Activated T-helper 9 cell treated with anti-CD3 and anti-CD28 coated beads, Interleukin-2, amount 50 U/mL, for 16 hours (primary cell): ENCODE measurements around the gene SPAG5.
A peak's percentile ranks its signal among the peaks of the same experiment; 100 is the strongest.
"Not testable (repeated sequence)": the region's sequence is repeated elsewhere in the genome, so short reads cannot be mapped to it uniquely, and the experiment has no call there.

Experiments used
- DNase-seq: peaks from one replicate; pipeline ENCODE4 v3.0.0-alpha.2; 2020; ENCODE audit warnings: low read depth

The SPAG5 gene

GRCh38 chr17:28612936-28613872 is 14.4 kb upstream of the SPAG5 start:
- DNase-seq = peak; percentile 3

DNA sequence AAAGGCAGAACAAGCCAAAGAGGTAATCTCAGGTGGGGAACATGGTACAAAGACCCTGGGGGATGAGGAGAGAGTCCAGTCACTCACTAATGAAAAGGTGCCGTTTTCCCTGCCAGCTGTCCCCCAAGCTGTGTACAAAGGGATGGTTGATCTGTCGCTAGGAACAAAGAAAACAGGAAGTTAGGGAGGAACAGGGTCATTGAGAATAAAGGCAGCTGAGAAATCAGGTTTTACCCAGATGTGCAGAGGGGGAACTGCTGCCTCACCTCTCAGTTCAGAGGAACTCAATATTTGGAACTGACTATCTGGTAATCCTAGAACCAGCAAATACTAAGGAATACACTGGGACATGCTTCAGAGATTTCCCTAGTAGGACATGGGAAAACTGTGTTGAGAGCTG is 13.7 kb upstream of the SPAG5 start:
- no peak for DNase-seq

DNA sequence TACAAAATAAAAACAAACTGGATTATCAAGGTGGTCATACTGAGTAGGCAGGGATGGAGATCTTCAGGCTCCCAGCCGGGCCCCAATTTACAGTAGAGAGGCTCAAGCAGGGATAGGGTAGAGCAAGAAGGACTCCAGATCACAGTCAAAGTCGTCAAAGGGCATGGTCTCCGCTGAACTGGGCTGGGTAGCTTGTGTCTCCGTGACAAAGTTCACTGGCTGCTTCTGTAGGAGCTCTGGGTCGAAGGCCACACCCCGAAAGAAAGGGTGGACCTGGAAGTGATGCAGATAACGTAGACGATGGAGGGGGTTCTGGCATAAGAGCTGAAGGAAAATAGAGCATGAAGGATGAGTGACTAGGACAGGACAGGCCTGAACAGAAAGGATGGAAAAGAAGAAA is 11.6 kb upstream of the SPAG5 start:
- DNase-seq = no peak

DNA sequence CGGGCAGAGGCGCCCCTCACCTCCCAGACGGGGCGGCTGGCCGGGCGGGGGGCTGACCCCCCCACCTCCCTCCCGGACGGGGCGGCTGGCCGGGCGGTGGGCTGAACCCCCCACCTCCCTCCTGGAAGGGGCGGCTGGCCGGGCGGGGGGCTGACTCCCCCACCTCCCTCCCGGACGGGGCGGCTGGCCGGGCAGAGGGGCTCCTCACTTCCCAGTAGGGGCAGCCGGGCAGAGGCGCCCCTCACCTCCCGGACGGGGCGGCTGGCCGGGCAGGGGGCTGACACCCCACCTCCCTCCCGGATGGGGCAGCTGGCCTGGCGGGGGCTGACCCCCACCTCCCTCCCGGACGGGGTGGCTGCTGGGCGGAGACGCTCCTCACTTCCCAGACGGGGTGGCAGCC is 5.2 kb upstream of the SPAG5 start:
- not testable (repeated sequence) for DNase-seq

DNA sequence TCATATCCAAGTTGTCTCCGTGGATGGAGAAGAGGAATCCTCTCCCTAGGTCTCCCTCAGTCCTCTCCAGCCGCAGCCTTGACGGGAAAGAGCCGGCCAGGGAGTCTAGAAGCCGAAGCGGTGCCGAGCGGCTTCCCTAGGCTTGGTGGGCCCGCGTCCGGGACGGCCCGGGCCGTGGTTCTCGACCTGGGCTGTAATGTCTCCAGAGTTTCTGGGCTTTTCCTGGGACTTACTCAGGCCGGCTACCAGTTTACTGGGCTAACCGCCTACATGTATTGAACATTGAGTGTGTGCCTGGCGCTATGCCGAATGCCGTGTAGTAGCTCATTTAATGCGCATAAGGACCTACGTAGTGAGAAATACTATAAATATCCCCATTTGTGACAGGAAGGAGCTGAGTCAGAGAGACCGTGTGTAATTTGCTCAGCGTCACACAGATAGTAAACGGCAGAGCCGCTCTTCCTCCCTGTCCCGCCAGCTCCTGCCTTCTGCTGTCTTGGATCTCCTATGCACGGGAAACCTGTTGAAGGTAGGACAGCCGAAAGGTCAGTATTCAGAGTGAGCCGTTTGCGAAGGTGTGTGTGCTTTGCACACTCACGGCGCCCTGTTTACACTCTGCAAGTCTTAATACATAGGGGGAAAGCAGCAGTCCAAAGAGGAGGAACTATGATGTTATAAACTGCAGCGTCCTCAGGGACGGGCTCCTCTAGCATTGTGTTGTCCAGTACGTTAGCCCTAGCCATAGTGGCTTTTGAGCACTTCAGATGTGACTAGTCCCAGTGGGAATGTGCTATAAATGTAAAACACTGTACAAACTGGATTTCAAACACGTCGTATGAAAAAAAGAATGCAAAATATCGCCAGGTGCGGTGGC is 723 bp upstream of the SPAG5 start:
- peak; percentile 45 for DNase-seq

- DNase-seq = no peak
Observed at GRCh38 chr17:28598389-28598788, 436 bp downstream of the SPAG5 start.

DNA sequence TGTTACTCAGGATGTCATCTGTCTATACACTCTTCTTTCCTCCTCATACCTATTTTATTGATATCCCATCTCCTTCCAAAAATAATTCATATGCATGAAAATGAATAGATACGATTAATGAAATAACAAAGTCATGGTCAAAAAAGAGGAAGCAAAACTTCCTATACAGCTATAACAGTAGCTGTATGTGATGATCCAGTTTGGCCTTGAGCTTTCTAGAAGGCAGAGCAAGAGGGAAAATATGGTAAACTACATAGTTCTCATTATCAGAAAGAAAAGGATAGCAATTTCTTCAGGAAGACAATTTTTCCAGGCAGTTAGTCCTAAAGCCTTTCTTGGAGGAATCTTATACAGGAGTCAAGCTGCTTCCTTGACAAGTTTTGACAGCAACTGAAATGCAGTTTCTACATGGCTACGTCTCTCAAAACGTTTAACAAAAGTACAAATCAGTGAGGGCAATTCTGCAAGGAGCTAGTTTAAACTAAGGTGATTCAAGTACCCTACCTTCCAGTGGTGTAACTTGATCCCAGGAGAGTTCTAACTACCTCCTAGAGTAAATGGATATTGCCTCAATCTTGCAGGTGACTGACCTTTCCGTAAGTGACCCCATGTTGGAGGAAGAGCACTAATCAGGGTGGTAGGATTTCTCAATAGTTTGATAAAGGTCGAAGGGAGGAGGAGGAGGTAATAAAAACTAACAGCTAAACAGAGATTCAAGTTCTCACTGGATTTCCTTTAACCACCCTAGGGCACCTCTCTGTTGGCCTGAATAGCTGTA is 1.0 kb downstream of the SPAG5 start:
- DNase-seq = no peak

DNA sequence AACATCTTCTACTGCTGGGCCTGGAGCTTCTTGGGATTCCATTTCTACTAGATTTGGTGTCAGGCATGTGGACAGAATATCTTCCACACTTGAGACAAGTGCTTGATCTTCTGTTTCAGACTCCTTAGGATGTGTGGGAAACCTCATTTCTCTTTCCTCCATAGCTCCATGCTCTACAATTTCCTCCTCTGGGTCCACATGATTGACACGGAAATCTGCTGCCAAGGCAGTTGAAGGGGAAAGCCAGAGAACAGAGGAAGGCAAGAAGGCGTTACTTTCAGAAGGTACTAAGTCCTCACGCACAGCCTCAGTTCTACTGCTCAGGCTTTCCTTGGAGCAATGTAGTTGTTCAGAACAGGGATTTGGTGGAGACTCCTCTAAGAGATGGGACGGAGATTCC is 6.6 kb downstream of the SPAG5 start:
- no peak for DNase-seq

GRCh38 chr17:28585851-28586250 is 13.0 kb downstream of the SPAG5 start:
- no peak for DNase-seq

DNA sequence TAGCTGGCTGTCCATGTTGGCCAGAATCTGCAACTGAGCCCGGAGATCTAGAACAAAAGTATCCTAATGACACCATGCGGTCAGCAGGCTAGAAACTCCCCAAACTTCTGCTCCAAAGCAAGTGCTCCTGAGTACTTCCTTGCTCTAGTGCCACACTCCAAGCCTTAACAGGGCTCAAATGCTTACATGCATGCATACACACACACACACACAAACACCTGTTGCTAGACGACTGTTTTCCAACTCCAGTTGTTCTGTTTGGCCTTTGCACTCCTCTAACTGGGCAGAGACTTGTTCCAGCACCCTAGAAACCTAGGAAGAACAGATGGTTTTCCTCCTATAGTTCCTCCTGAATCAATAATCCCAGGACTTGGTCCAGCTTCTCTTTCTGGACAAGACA is 14.4 kb downstream of the SPAG5 start:
- no peak for DNase-seq

DNA sequence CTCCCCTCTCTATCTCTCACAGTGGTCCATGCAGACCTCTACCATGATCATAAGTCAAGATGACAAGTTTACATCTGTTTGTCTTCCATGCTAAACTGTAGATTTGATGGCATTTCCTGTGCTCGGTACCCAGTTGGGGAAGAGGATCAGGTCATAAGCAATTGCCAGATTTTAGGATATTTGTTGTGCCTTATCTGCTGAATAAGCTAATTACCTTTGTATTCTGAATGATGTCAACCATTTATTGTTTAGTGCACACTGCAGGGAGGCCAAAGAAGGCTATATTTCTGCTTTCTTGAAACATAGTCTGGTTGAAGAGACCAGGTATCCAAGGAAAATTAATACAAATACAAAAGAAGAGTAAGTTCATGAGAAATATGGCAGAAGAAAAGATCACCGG is 16.3 kb downstream of the SPAG5 start:
- no peak for DNase-seq

- no peak for DNase-seq
Observed at GRCh38 chr17:28580959-28581358, 17.9 kb downstream of the SPAG5 start.

- DNase-seq = no peak
Observed at GRCh38 chr17:28579526-28579925, 19.3 kb downstream of the SPAG5 start.

DNA sequence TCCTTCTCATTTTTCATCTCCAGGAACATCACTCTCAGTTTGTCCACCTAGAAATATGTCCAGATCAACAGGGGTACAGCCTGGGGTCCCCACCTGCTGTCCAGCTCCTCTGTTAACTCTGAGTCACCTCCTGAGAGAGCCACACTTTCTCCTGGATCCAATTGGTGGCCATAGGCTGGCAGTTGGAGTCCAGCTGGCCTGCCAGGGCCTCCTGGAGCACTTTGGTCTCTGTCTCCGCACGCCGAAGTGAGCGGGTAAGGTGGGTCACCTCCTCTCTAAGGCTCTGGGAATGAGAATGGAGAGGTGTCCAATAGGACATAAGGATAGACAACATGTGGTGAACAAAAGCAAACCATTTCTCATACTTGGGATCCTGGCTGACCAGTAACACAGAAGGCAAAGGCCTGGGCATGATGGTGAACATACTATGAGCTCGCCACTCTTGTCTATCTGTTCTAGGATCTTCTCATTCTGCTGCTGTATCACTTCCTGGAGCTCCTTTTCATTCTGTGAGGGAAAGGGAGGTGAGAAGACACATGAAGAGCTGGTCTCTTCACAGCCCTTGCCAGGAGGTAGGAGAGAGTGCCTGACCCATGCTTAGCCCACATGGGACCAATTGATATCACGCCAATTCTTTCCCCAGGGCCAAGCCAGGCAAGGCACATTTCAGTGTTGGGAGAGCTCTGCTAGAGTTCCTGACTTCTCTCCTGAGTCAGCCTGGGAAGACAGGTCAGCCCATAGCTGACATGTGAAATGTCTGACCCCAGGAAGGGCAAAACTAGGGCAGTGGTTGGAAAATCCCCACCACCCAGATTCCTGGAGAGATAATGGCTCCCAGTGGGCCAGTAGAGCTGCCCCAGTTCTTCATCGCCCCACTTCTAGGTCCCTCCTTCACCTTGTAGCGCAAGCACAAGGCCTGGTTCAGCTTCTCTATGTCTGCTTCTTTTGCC is 20.3 kb downstream of the SPAG5 start:
- no peak for DNase-seq

DNA sequence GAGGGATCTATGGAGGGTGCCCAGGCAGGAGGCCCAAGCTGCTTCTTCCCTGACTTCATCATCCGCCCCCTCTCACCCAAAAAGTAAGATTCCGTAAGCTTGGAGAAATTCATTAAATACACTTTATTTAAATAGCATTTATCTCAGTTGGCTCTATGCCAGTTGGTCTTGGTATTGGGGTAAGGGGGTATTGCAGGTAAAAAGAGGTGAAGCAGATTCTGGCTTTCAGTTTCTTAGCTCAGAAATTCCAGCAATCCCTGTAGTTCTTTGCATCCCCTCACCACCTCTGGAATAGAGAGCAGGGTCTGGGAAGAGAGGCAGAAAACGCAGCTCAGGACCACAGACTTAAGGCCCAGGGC is 21.4 kb downstream of the SPAG5 start:
- no peak for DNase-seq

- DNase-seq = peak; percentile 98
Observed at GRCh38 chr17:28576758-28577465, 21.9 kb downstream of the SPAG5 start, which contains the start of gene ALDOC. TSS of gene ALDOC (minus strand) at chr17:28576895. CDS start at chr17:28575532, 1,363 bp downstream.

DNA sequence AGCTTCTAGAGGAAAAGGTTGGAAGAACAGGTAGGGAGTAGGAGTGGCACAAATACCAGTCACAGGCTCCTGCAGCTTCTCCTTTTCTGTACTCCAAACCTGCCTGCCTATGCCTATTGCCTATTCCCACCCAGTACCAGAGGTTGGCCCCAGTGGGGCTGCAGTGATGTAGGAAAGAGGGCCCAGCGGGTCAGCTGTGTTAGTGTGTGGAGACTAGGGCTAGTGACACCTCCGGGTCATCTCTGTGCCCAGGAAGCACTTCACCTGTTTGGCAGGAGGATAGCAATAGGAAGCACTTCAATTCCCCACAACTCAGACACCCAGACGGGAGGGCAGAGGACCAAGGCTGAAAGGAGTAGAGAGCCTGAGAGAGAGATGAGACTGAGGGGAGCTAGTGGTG is 22.8 kb downstream of the SPAG5 start:
- DNase-seq = not testable (repeated sequence)

GRCh38 chr17:28575126-28575795 is 23.6 kb downstream of the SPAG5 start:
- DNase-seq = no peak

GRCh38 chr17:28574526-28574925 is 24.3 kb downstream of the SPAG5 start:
- no peak for DNase-seq

- DNase-seq = no peak
Observed at GRCh38 chr17:28573966-28574480, 24.8 kb downstream of the SPAG5 start.
